Measurements from ENCODE around the gene LETM1. TPM values are rescaled to one million over a fixed set of nuclear protein-coding genes. Genes with fewer than 3 reads are reported as not detected.

LETM1 gene
- total RNA-seq, 6 donors from 2014 or later, result 31.4 to 98.5 (median 47.8) TPM

- H3K27ac ChIP-seq, result no peak overlapping the region
- peaks cover 13 to 28% (median 18%) of the 10 kb centered on the region in 4 donors for H3K4me1 ChIP-seq
- 79 to 86% methylated on average over 5 of the region's 5 CpGs for WGBS, 2 donors
- TF ChIP-seq EP300 (IDR thresholded peaks at IDR 0.05), result no peak
- TF ChIP-seq POLR2AphosphoS5 (IDR thresholded peaks at IDR 0.05), result no peak
- TF ChIP-seq POLR2A (IDR thresholded peaks at IDR 0.05), result no peak
- TF ChIP-seq, protein P1, sequence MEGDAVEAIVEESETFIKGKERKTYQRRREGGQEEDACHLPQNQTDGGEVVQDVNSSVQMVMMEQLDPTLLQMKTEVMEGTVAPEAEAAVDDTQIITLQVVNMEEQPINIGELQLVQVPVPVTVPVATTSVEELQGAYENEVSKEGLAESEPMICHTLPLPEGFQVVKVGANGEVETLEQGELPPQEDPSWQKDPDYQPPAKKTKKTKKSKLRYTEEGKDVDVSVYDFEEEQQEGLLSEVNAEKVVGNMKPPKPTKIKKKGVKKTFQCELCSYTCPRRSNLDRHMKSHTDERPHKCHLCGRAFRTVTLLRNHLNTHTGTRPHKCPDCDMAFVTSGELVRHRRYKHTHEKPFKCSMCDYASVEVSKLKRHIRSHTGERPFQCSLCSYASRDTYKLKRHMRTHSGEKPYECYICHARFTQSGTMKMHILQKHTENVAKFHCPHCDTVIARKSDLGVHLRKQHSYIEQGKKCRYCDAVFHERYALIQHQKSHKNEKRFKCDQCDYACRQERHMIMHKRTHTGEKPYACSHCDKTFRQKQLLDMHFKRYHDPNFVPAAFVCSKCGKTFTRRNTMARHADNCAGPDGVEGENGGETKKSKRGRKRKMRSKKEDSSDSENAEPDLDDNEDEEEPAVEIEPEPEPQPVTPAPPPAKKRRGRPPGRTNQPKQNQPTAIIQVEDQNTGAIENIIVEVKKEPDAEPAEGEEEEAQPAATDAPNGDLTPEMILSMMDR (IDR thresholded peaks at IDR 0.05), result no peak
- peaks cover 0 to 4% (median 0%) of the 10 kb centered on the region in 4 donors for H3K27me3 ChIP-seq
- ATAC-seq (ENCODE audit: low FRiP score in 2 of 2) (no peak), DNase-seq (no peak)
- no peaks in the 10 kb centered on the region for H3K36me3 ChIP-seq
- no peak overlapping the region for H3K4me3 ChIP-seq
- H3K9me3 ChIP-seq, result no peaks in the 10 kb centered on the region
Observed at GRCh38 chr4:1868293-1868692, 12.3 kb upstream of the LETM1 start.

DNA sequence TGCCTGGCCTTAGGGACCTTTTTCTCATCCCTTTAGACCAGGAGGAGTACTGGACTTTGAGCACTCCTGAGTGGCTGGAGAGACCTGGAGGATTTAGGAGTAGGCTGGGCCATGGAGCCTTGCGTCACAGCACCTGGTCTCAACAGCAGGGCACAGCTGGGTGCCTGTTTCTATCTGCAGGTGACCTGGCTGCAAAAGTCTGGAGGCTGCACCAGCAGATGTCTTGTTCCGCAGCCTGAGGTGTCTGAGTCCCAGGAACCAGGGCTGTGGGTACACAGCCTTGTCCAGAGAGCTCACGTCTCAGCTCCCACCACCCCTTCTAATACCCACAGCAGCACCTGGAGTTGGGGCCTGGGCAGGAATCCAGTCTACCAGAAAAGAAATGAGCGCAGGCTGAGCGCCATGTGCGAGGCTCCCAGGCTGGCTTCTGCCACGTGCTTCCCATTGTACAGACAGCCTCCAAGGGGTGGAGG is 10.3 kb upstream of the LETM1 start:
- H3K9me3 ChIP-seq, result no peaks in the 10 kb centered on the region
- WGBS, 2 donors, result 80 to 82% methylated on average over 2 to 7 of the region's 7 CpGs

DNA sequence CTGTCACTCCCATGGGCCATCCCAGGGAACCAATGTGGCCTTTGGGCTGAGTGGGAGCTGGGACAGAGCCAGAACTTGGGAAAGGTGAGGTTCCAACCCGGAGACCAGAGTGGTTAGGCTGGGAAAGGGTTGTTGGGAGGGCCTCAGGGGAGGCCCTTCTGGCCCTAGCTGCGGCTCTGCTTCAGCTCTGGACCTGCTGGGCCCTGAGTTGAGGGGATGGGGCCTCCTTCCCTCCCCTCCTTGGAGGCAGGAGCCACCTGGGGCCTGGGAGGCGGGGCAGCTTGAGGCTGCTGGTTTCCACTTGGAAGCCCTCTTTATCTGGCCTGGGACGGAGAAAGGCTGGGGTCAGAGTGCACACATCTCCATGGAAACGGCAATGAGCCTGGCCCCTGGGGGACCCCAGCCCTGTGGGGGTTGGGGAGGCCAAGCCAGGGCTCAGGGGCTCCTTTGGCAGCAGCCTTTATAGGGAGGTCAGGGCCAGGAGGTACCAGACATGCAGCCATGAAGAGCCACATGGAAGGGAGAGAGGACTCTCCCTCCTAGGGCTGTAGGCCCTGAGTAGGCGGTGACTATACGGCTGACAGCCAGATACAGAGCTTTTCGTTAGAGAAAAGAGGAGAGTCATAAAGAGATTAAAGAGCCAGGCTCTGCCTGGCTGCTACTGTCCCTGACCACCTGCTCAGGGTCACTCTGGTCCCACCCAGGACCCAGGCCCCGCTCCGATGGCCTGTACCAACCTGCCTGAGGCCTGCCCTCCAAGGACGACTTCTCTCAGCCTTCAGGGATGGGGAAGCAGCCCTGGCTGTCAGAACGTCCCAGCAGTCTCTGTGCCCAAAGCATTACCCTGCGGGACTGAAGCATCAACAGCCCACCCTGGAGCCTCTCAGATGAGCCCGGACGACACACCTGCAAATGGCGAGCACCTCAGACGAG is 8.4 kb upstream of the LETM1 start:
- no peaks in the 10 kb centered on the region for H3K36me3 ChIP-seq
- ATAC-seq (ENCODE audit: low FRiP score in 2 of 2), result no peak
- peak in 1 of 2 donors; percentile 42 for DNase-seq
- no peak overlapping the region for H3K27ac ChIP-seq
- peaks cover 0 to 8% (median 0%) of the 10 kb centered on the region in 4 donors for H3K27me3 ChIP-seq
- peaks cover 0 to 10% (median 7%) of the 10 kb centered on the region in 4 donors for H3K4me1 ChIP-seq
- no peak overlapping the region for H3K4me3 ChIP-seq
- no peaks in the 10 kb centered on the region for H3K9me3 ChIP-seq
- WGBS, 2 donors, result 88 to 89% methylated on average over 12 to 16 of the region's 17 CpGs
- TF ChIP-seq POLR2A (IDR thresholded peaks at IDR 0.05), result no peak
- TF ChIP-seq, protein P1 (IDR thresholded peaks at IDR 0.05), result no peak
- no peak for TF ChIP-seq POLR2AphosphoS5 (IDR thresholded peaks at IDR 0.05)
- no peak for TF ChIP-seq EP300 (IDR thresholded peaks at IDR 0.05)

More for the DNA sequence above, 10.3 kb upstream of the LETM1 start:
- Histone ChIP-seq H3K27ac (no peak overlapping the region), H3K4me1 (peaks cover 7 to 22% (median 14%) of the 10 kb centered on the region in 4 donors), H3K36me3 (no peaks in the 10 kb centered on the region), H3K4me3 (no peak overlapping the region), H3K27me3 (peaks cover 0 to 8% (median 0%) of the 10 kb centered on the region in 4 donors)
- no peak for DNase-seq
- ATAC-seq (ENCODE audit: low FRiP score in 2 of 2), result no peak
- no peak for TF ChIP-seq EP300 (IDR thresholded peaks at IDR 0.05)
- TF ChIP-seq, protein P1 (IDR thresholded peaks at IDR 0.05), result no peak
- no peak for TF ChIP-seq POLR2AphosphoS5 (IDR thresholded peaks at IDR 0.05)
- TF ChIP-seq POLR2A (IDR thresholded peaks at IDR 0.05), result no peak

DNA sequence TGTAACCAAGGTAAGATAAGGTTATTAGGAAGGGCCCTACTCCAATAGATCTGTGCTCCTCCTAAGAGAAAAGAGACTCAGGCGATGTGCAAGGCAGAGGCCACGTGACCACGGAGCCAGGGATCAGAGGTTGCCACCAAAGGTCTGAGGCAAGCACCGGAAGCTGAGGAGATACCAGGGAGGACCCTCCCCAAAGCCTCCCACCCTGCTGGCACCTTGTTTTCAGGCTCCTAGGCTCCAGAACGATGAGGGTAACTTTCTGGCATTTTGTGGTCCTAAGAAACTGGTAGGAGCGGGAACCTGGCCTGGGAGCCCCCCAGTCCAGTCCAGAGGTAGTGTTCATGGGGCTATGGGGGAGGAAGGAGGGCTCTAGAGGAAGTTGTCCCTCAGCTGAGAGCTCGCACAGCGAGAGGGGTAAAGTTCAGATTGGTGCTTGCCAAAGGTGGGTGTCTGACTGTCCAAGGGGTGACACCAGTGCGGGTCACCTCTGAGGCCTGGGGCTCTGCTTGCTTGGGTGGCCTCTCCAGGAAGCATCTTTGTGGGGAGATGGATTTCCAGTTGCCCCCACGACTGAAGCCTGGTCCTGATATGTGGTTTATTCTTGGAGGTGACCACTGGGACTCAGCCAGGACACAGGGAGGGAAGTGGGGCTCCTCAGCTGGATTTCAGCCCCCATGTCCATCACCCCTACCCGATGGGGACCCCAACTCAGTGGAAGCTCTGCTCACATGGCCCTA is 7.5 kb upstream of the LETM1 start:
- Histone ChIP-seq H3K27me3 (peaks cover 0 to 8% (median 0%) of the 10 kb centered on the region in 4 donors), H3K9me3 (no peaks in the 10 kb centered on the region), H3K36me3 (no peaks in the 10 kb centered on the region), H3K27ac (no peak overlapping the region), H3K4me1 (peaks cover 0 to 10% (median 6%) of the 10 kb centered on the region in 4 donors), H3K4me3 (no peak overlapping the region)
- no peak for ATAC-seq (ENCODE audit: low FRiP score in 2 of 2)
- WGBS, 2 donors, result 78 to 91% methylated on average over 7 to 11 of the region's 11 CpGs
- no peak for DNase-seq
- TF ChIP-seq POLR2A (IDR thresholded peaks at IDR 0.05), result no peak
- no peak for TF ChIP-seq EP300 (IDR thresholded peaks at IDR 0.05)
- TF ChIP-seq POLR2AphosphoS5 (IDR thresholded peaks at IDR 0.05), result no peak
- TF ChIP-seq, protein P1 (IDR thresholded peaks at IDR 0.05), result no peak

Data from upper lobe of left lung (tissue), 6 donors.